Stimulated activated naive CD8-positive, alpha-beta T cell treated with anti-CD3 and anti-CD28 coated beads, Interleukin-15, Interleukin-2, amounts not matched to agents 100 ng/mL and 50 ng/mL, for 24 hours (primary cell): ENCODE measurements around the gene LPP.
A peak's percentile ranks its signal among the peaks of the same experiment; 100 is the strongest.

ENCODE experiments used
- H3K27ac Mint-ChIP-seq: one replicate; pipeline ENCODE4 v1.8.0; 2021; ENCODE audit warnings: mild to moderate bottlenecking, mixed read lengths
- H3K27me3 Mint-ChIP-seq: one replicate; pipeline ENCODE4 v1.8.0; 2021; ENCODE audit warnings: mixed read lengths
- H3K36me3 Mint-ChIP-seq: one replicate; pipeline ENCODE4 v1.8.0; 2021; ENCODE audit warnings: low read depth, mixed read lengths
- H3K4me1 Mint-ChIP-seq: one replicate; pipeline ENCODE4 v1.8.0; 2021; ENCODE audit warnings: low read depth, mixed read lengths
- H3K4me3 Mint-ChIP-seq: one replicate; pipeline ENCODE4 v1.8.0; 2021; ENCODE audit warnings: mild to moderate bottlenecking, mixed read lengths
- H3K9me3 Mint-ChIP-seq: one replicate; pipeline ENCODE4 v1.8.0; 2021; ENCODE audit warnings: mixed read lengths

The LPP gene

DNA sequence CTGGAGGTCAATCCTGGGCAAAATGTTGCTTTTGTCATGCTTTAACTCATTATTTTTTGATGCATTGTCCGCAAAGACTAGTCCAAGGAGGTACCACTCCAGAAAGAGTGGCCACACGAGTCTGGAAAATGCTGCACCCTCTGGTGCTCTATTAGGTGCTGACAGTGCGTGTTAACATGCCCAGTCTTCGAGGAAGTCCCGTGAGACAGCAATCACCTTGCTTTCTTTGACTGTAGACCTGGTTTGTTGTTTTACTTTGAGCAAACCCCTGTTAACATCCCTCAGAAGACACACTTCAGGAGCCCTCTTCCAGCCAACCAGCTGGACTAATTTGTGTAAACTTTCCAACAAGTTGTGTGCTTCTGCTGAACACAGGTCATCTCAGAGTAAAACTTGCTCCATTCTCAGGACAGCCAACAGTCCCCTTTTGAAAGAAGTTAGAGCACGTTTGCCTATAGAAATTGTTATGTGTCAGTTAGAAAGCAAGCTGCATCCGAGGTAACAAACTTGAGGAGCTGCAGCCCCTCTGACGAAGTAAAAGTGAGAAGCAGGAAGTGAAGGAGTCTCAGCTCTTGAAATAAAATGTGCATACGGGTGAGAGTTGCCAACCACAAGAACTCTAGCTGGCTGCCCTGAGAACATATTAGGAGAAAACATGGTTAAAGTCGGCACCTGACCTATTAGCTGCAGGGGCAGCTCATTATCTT is 205.0 kb downstream of the LPP start:
- no peaks in the 10 kb centered on the region for H3K9me3 Mint-ChIP-seq
- peak overlapping the region; percentile 81 for H3K27ac Mint-ChIP-seq
- peaks cover 62% of the 10 kb centered on the region for H3K4me1 Mint-ChIP-seq
- peak overlapping the region; percentile 68 for H3K4me3 Mint-ChIP-seq
- H3K36me3 Mint-ChIP-seq: peaks cover 4% of the 10 kb centered on the region
- H3K27me3 Mint-ChIP-seq: no peaks in the 10 kb centered on the region

DNA sequence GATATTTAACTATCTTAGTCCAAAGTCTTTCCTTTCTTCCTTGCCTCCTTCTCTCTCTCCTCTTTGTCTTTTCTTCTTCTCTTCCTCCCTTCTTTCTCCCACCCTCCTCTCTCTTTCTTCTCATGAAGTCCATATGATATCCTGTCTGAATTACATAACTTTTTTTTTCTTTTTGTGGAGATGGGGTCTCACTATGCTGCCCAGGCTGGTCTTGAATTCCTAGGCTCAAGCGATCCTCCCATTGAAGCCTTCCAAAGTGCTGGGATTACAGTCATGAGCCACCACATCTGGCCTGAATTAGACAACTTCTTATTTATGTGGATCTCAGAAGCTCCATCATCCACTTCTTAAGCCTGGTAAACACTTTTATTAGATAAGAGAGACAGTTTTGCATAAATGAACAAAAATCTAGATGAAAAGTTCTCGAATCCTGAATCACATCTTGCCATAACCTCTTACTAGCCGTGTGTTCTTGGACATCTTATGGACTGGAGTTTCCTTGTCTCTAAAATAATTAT is 206.5 kb downstream of the LPP start:
- Mint-ChIP-seq H3K9me3 (no peaks in the 10 kb centered on the region), H3K27me3 (no peaks in the 10 kb centered on the region), H3K27ac (peak overlapping the region; percentile 81), H3K4me1 (peaks cover 59% of the 10 kb centered on the region), H3K36me3 (peaks cover 4% of the 10 kb centered on the region), H3K4me3 (peak overlapping the region; percentile 68)

GRCh38 chr3:188361888-188362287 is 207.9 kb downstream of the LPP start:
- Mint-ChIP-seq H3K27ac (peak overlapping the region; percentile 33), H3K4me3 (peak overlapping the region; percentile 22), H3K4me1 (peaks cover 59% of the 10 kb centered on the region)

GRCh38 chr3:188362405-188362831 is 208.5 kb downstream of the LPP start:
- Mint-ChIP-seq H3K27ac (peak overlapping the region; percentile 78), H3K4me1 (peaks cover 59% of the 10 kb centered on the region), H3K9me3 (no peaks in the 10 kb centered on the region), H3K27me3 (no peaks in the 10 kb centered on the region), H3K4me3 (peak overlapping the region; percentile 38), H3K36me3 (peaks cover 4% of the 10 kb centered on the region)

More at GRCh38 chr3:188361888-188362287, 207.9 kb downstream of the LPP start:
- H3K9me3 Mint-ChIP-seq: no peaks in the 10 kb centered on the region
- H3K27me3 Mint-ChIP-seq: no peaks in the 10 kb centered on the region
- peaks cover 4% of the 10 kb centered on the region for H3K36me3 Mint-ChIP-seq

GRCh38 chr3:188365184-188365583 is 211.2 kb downstream of the LPP start:
- Mint-ChIP-seq H3K36me3 (peaks cover 4% of the 10 kb centered on the region), H3K4me1 (peaks cover 51% of the 10 kb centered on the region), H3K4me3 (no peak overlapping the region), H3K27ac (no peak overlapping the region), H3K9me3 (no peaks in the 10 kb centered on the region), H3K27me3 (no peaks in the 10 kb centered on the region)

- no peaks in the 10 kb centered on the region for H3K27me3 Mint-ChIP-seq
- H3K9me3 Mint-ChIP-seq: no peaks in the 10 kb centered on the region
- H3K4me3 Mint-ChIP-seq: no peak overlapping the region
- H3K27ac Mint-ChIP-seq: no peak overlapping the region
- peaks cover 4% of the 10 kb centered on the region for H3K36me3 Mint-ChIP-seq
- H3K4me1 Mint-ChIP-seq: peaks cover 50% of the 10 kb centered on the region
Measured at GRCh38 chr3:188365988-188366698, 212.2 kb downstream of the LPP start.

DNA sequence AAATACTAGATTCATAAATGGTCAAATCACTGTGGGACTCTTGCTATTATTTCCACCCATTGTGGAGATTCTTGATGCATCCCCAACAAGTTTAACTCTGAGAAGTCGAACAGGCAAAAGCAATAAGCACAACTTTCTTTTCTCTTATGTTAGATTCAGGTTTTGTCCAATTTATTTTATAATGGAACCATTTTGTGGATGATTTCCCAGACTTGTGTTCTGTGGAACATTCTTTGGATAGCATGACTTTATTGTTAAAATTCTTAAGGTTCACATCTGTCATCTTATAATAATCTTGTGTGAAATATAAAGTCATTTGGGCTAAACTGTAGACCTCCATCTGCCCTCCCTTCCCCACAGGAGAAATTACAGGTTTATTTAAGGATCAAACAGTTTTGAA is 213.7 kb downstream of the LPP start:
- H3K27me3 Mint-ChIP-seq: no peaks in the 10 kb centered on the region
- H3K4me3 Mint-ChIP-seq: no peak overlapping the region
- peaks cover 38% of the 10 kb centered on the region for H3K4me1 Mint-ChIP-seq
- peaks cover 3% of the 10 kb centered on the region for H3K36me3 Mint-ChIP-seq
- no peak overlapping the region for H3K27ac Mint-ChIP-seq
- no peaks in the 10 kb centered on the region for H3K9me3 Mint-ChIP-seq

DNA sequence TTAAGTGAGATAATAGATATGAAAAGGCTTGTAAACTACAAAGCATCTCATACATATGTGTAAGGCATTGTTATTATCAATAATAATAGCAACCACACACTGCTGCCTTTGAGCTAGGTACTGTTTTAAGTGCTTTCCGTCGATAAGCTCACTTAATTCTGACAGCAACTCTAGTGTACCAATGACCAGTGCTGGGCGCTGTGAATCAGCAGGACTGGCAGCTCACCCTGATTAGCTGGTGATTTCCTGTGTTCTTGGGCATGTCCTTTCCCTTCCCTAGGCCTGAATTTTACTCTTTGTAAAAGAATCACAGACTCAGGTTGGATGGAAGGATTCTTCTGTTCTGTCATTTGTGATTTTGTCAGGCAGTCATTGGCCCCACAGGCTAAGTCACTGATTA is 215.6 kb downstream of the LPP start:
- no peaks in the 10 kb centered on the region for H3K9me3 Mint-ChIP-seq
- H3K27me3 Mint-ChIP-seq: no peaks in the 10 kb centered on the region
- peaks cover 3% of the 10 kb centered on the region for H3K36me3 Mint-ChIP-seq
- H3K27ac Mint-ChIP-seq: no peak overlapping the region
- peaks cover 31% of the 10 kb centered on the region for H3K4me1 Mint-ChIP-seq
- H3K4me3 Mint-ChIP-seq: no peak overlapping the region

DNA sequence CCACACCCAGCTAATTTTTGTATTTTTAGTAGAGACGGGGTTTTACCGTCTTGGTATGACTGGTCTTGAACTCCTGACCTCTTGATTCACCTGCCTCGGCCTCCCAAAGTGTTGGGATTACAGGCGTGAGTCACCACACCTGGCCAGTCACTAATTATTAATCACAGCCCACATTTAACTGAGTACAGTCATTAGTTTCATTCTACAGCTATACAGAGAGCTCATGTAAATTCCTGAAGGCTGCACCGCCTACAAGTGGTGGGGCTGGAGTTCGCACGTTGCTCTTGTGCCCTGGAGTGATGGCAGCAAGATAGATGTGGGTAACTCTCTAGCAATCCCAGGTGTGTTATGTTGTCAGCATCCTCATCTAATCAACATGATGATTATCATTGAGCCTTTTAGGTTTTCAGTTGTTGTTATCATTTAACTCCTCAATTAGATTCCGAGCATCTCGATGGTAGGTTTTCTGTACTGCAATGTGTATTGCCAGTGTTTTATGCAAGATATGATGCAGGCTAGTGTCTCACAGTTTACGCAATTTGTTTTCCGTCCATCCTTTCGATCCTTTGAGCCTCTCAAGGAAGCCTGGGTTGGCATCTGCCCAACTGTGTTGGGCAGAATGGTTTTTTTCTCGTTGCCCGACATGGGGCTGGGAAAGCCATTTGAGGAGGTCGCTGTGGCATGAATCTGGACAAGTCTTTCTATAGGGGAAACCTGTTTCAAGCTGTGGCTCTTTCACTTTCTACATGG is 216.3 kb downstream of the LPP start:
- Mint-ChIP-seq H3K27me3 (no peaks in the 10 kb centered on the region), H3K27ac (no peak overlapping the region), H3K9me3 (no peaks in the 10 kb centered on the region), H3K4me3 (no peak overlapping the region), H3K4me1 (peaks cover 26% of the 10 kb centered on the region), H3K36me3 (peaks cover 3% of the 10 kb centered on the region)

- H3K36me3 Mint-ChIP-seq: peaks cover 20% of the 10 kb centered on the region
- H3K9me3 Mint-ChIP-seq: peaks cover 12% of the 10 kb centered on the region
- H3K27me3 Mint-ChIP-seq: no peaks in the 10 kb centered on the region
- H3K4me3 Mint-ChIP-seq: no peak overlapping the region
- no peak overlapping the region for H3K27ac Mint-ChIP-seq
- peaks cover 19% of the 10 kb centered on the region for H3K4me1 Mint-ChIP-seq
Measured at GRCh38 chr3:188378786-188379185, 224.8 kb downstream of the LPP start.

GRCh38 chr3:188380252-188380651 is 226.3 kb downstream of the LPP start:
- no peaks in the 10 kb centered on the region for H3K27me3 Mint-ChIP-seq

GRCh38 chr3:188380722-188381121 is 226.8 kb downstream of the LPP start:
- Mint-ChIP-seq H3K4me3 (no peak overlapping the region), H3K27ac (no peak overlapping the region), H3K36me3 (peaks cover 28% of the 10 kb centered on the region), H3K27me3 (no peaks in the 10 kb centered on the region), H3K9me3 (peaks cover 15% of the 10 kb centered on the region), H3K4me1 (peaks cover 28% of the 10 kb centered on the region)

More at GRCh38 chr3:188380252-188380651, 226.3 kb downstream of the LPP start:
- Mint-ChIP-seq H3K27ac (no peak overlapping the region), H3K9me3 (peaks cover 15% of the 10 kb centered on the region), H3K4me3 (no peak overlapping the region), H3K36me3 (peaks cover 29% of the 10 kb centered on the region), H3K4me1 (peaks cover 24% of the 10 kb centered on the region)

DNA sequence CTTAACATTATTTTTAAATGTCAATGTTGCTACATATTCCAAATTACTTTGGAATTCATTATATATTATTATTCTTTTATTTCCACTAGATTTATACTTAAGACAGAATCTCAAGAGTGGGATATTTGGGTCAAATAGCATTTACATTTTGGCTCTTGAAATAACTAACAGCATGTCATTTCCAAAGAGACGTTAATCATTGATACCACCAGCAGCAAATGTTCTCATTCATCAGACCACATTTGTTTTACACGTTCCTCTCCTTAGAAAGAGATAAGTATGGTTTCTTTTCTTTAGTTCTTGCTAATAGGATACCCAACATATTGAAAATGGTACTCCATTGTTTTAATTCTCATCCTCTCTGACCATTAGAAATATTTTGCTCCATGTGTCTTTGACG is 229.8 kb downstream of the LPP start:
- H3K36me3 Mint-ChIP-seq: peaks cover 19% of the 10 kb centered on the region
- H3K4me3 Mint-ChIP-seq: no peak overlapping the region
- no peaks in the 10 kb centered on the region for H3K27me3 Mint-ChIP-seq
- no peak overlapping the region for H3K27ac Mint-ChIP-seq
- H3K4me1 Mint-ChIP-seq: peaks cover 46% of the 10 kb centered on the region
- H3K9me3 Mint-ChIP-seq: peaks cover 11% of the 10 kb centered on the region

GRCh38 chr3:188385295-188385694 is 231.3 kb downstream of the LPP start:
- peak overlapping the region; percentile 31 for H3K4me3 Mint-ChIP-seq
- H3K9me3 Mint-ChIP-seq: peaks cover 7% of the 10 kb centered on the region

More at GRCh38 chr3:188385295-188385694, 231.3 kb downstream of the LPP start:
- no peaks in the 10 kb centered on the region for H3K27me3 Mint-ChIP-seq
- peaks cover 48% of the 10 kb centered on the region for H3K4me1 Mint-ChIP-seq
- H3K27ac Mint-ChIP-seq: peak overlapping the region; percentile 63
- H3K36me3 Mint-ChIP-seq: peaks cover 18% of the 10 kb centered on the region
